Body of pancreas (tissue), 4 donors: ENCODE measurements around the gene ESPN. TPM values are rescaled to one million over a fixed set of nuclear protein-coding genes. Genes with fewer than 3 reads are reported as not detected.

Experiments
- ATAC-seq: fragments of 150-250 bp; one replicate; pipeline ENCODE4 v1.9.1; 2016
- DNase-seq, 4 donors: peaks; one replicate each; pipeline ENCODE4 v3.0.0-alpha.2; 2019
- H3K27ac ChIP-seq, 4 donors: fragments of 200-600 bp; sonication (generic); 1 replicate in 3 of 4; 2 replicates in 1 of 4; pipeline versions ENCODE4 v1.5.1 to v1.6.1; 2016 to 2019; ENCODE audit warnings: mild to moderate bottlenecking in 1 of 4, mixed read lengths in 1 of 4, moderate library complexity in 1 of 4
- H3K27me3 ChIP-seq, 2 donors: fragments of 200-600 bp; sonication (generic); one replicate each; pipeline ENCODE4 v1.6.0; 2016; ENCODE audit warnings: mild to moderate bottlenecking in 1 of 2
- H3K36me3 ChIP-seq, 2 donors: fragments of 200-600 bp; sonication (generic); replicated peaks in 1 of 2; 2 replicates each; pipeline ENCODE4 v1.5.1; 2016; ENCODE audit warnings: low read depth in 2 of 2; ENCODE audit not compliant: insufficient read depth in 1 of 2
- H3K4me1 ChIP-seq: fragments of 200-600 bp; sonication (generic); one replicate; pipeline ENCODE4 v1.6.0; 2016
- H3K4me3 ChIP-seq, 2 donors: fragments of 200-600 bp; sonication (generic); 1 replicate in 1 of 2; 2 replicates in 1 of 2; pipeline ENCODE4 v1.5.1; 2016 to 2019
- H3K9me3 ChIP-seq, 3 donors: fragments of 200-600 bp; sonication (generic); 1 replicate in 2 of 3; 2 replicates in 1 of 3; pipeline ENCODE4 v1.5.1; 2016
- CTCF ChIP-seq, 7 experiments: fragments of 450-650 bp in 4 of 7; fragments of 200-600 bp in 3 of 7; sonication (generic) in 3 of 7; IDR thresholded peaks; one replicate each; pipeline ENCODE4 v1.5.1; 2016 to 2019; ENCODE audit warnings: antibody characterized with exemption in 7 of 7
- POLR2A ChIP-seq, 3 donors: fragments of 450-650 bp; IDR thresholded peaks; one replicate each; pipeline ENCODE4 v1.6.1; 2016; ENCODE audit warnings: antibody characterized with exemption in 3 of 3, mild to moderate bottlenecking in 2 of 3
- WGBS, 2 donors: methylation state at CpG; one replicate each; pipeline ENCODE4 v1.1.5; 2017; 5-methylcytosine and 5-hydroxymethylcytosine counted together
- intact Hi-C: fragments of 100-400 bp; cut with DNase I; formaldehyde crosslinking; loops from one replicate; pipeline ENCODE4 v1.15.1; 2023
- total RNA-seq, 2 donors: library from RNA; depleted of rRNA; stranded (reverse); fragments of >200 nt; gene quantifications; one replicate each; pipeline ENCODE4 v1.1.0, GENCODE V29; 2016

ESPN gene
- total RNA-seq, 2 donors from 2014 or later: 0.26 to 4.0 TPM

GRCh38 chr1:6494627-6495026, 70.1 kb downstream of the ESPN start:
- ATAC-seq: no peak
- TF ChIP-seq POLR2A (IDR thresholded peaks at IDR 0.05) (no peak), CTCF (IDR thresholded peaks at IDR 0.05) (no peak)
- intact Hi-C loops: no loop called here
- H3K4me1 ChIP-seq: peaks cover 36% of the 10 kb centered on the region
- no peak for DNase-seq
- 68% methylated on average over 4 of the region's 4 CpGs for WGBS, 2 donors
- H3K27me3 ChIP-seq: no peaks in the 10 kb centered on the region
- H3K27ac ChIP-seq: no peak overlapping the region
- H3K4me3 ChIP-seq: no peak overlapping the region
- no peaks in the 10 kb centered on the region for H3K9me3 ChIP-seq
- H3K36me3 ChIP-seq: no peaks in the 10 kb centered on the region

GRCh38 chr1:6495041-6495441, 70.5 kb downstream of the ESPN start:
- no peak for DNase-seq
- H3K4me1 ChIP-seq: peaks cover 32% of the 10 kb centered on the region
- 45 to 46% methylated on average over 7 to 12 of the region's 13 CpGs for WGBS, 2 donors
- no peaks in the 10 kb centered on the region for H3K9me3 ChIP-seq
- H3K27ac ChIP-seq: no peak overlapping the region
- no peaks in the 10 kb centered on the region for H3K36me3 ChIP-seq
- ATAC-seq: no peak
- H3K4me3 ChIP-seq: no peak overlapping the region
- TF ChIP-seq POLR2A (IDR thresholded peaks at IDR 0.05) (no peak), CTCF (IDR thresholded peaks at IDR 0.05) (no peak)
- H3K27me3 ChIP-seq: no peaks in the 10 kb centered on the region
- intact Hi-C loops: no loop called here

- H3K9me3 ChIP-seq: no peaks in the 10 kb centered on the region
- H3K36me3 ChIP-seq: no peaks in the 10 kb centered on the region
- TF ChIP-seq POLR2A (IDR thresholded peaks at IDR 0.05) (no peak), CTCF (IDR thresholded peaks at IDR 0.05) (no peak)
- peaks cover 28% of the 10 kb centered on the region for H3K4me1 ChIP-seq
- DNase-seq (no peak), ATAC-seq (no peak)
- intact Hi-C loops: no loop called here
- no peak overlapping the region for H3K27ac ChIP-seq
- WGBS, 2 donors: 78 to 85% methylated on average over 11 to 13 of the region's 14 CpGs
- H3K27me3 ChIP-seq: no peaks in the 10 kb centered on the region
- no peak overlapping the region for H3K4me3 ChIP-seq
Measured at GRCh38 chr1:6495540-6496364, 71.2 kb downstream of the ESPN start.

GRCh38 chr1:6496365-6496721, 71.8 kb downstream of the ESPN start:
- WGBS, 2 donors: 59 to 60% methylated on average over 9 to 13 of the region's 13 CpGs
- peaks cover 24% of the 10 kb centered on the region for H3K4me1 ChIP-seq
- H3K27me3 ChIP-seq: no peaks in the 10 kb centered on the region
- no peak for TF ChIP-seq CTCF (IDR thresholded peaks at IDR 0.05)
- no peak for TF ChIP-seq POLR2A (IDR thresholded peaks at IDR 0.05)
- intact Hi-C loops: no loop called here
- H3K9me3 ChIP-seq: no peaks in the 10 kb centered on the region
- DNase-seq (no peak), ATAC-seq (no peak)
- no peaks in the 10 kb centered on the region for H3K36me3 ChIP-seq
- no peak overlapping the region for H3K4me3 ChIP-seq
- no peak overlapping the region for H3K27ac ChIP-seq

- ATAC-seq (no peak), DNase-seq (no peak)
- peak overlapping the region in 1 of 4 donors; percentile 44 for H3K27ac ChIP-seq
- H3K9me3 ChIP-seq: no peaks in the 10 kb centered on the region
- H3K27me3 ChIP-seq: no peaks in the 10 kb centered on the region
- H3K4me1 ChIP-seq: peaks cover 22% of the 10 kb centered on the region
- H3K36me3 ChIP-seq: no peaks in the 10 kb centered on the region
- H3K4me3 ChIP-seq: no peak overlapping the region
- WGBS, 2 donors: 0 to 3% methylated on average over 2 to 20 of the region's 21 CpGs
- no peak for TF ChIP-seq POLR2A (IDR thresholded peaks at IDR 0.05)
- TF ChIP-seq CTCF (IDR thresholded peaks at IDR 0.05): no peak
- intact Hi-C loops: no loop called here
Measured at GRCh38 chr1:6496890-6497214, 72.3 kb downstream of the ESPN start.
